HG02870 (cell line): ENCODE measurements around the gene GREM2.

Experiments
- ATAC-seq: cut with Tn5 transposase; IDR thresholded peaks from one replicate; pipeline ENCODE4 v1.9.1; 2021; ENCODE audit warnings: mild to moderate bottlenecking, moderate library complexity; ENCODE audit not compliant: unreplicated experiment

GREM2 gene

DNA sequence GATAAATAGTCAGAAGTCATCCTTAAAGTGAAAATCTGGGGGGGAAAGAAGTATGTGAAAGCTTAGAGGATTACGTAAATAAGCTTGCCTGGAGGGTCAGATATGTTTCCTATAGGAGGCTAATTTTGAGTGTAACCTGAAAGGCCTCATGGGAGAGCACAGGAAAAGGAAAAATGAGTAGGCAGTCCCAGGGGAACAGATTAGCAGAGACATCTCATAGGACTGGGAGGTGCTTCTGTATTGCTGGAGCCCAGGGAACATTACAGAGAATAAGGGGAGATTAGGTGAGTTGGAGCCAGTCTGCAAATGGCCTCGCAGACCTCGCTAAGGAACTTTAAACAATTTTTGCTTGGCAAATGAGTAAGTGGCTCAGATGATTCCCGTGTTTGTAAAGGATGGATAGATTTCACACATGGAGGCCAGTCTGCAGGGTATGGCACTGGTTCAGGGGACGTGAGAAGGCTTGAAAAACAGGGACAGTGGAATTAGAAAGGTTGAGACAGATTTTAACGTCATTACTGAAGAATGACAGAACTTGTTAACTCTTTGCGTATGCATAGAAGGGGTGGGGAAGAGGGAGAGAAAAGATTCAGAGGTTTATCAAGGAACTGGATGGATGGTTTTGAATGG lies 149.1 kb downstream of the GREM2 start:
- no peak for ATAC-seq

DNA sequence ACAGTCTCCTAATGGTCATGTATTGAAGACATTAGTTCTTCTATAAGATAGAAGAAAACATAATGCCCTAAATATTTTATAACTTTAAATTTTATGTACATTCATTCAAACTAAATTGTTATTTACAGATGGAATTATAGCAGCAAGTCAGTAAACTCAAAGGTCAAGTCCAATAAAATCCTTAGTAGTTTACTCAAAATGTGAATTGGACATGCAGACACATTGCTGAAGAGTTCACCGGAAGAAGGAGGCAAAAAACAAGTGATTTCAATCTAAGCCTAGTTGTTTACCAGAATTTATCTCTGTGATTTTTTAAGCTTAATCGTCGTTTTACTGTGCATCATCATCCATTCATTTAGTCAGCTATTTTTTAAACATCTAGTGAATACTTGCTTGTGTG lies 149.7 kb downstream of the GREM2 start:
- no peak for ATAC-seq

DNA sequence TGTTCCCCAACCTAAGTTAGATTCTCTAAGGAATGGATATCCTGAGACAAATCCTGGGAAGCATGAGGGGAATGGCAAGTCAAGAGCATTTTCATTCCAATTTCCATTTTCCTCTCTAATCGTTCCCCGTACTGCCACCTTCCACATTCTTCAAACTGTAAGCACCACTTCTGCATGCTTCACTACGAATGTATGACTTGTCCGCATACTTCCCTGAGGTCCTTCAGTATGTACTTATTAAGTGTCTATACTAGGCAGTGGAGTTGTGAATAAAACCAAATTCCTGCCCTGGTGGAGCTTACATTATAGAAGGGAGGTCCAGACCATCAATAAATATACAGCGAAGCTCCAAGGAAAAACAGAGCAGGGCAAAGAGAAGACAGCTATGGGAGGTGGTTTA lies 154.8 kb downstream of the GREM2 start:
- no peak for ATAC-seq

DNA sequence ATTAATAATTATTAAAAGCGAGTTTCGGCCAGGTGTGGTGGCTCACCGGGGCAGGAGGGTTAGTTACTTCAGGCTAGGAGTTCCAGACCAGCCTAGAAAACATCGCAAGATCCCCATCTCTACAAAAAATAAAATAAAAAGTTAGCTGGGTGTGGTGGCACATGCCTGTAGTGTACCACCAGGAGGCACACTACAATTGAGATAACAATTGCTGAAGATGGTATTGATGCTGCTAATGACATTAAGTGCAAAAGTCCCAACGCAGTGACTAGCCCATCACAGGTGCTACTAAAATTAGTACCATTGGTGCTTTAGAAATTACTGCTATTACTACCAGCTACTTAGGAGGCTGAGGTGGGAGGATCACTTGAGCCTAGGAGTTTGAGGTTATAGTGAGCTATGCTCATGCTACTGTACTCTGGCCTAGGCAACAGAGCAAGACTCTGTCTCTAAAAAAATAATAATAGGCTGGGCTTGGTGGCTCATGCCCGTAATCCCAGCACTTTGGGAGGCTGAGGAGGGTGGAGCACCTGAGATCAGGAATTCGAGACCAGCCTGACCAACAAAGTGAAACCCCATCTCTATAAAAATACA lies 156.6 kb downstream of the GREM2 start:
- ATAC-seq = no peak

DNA sequence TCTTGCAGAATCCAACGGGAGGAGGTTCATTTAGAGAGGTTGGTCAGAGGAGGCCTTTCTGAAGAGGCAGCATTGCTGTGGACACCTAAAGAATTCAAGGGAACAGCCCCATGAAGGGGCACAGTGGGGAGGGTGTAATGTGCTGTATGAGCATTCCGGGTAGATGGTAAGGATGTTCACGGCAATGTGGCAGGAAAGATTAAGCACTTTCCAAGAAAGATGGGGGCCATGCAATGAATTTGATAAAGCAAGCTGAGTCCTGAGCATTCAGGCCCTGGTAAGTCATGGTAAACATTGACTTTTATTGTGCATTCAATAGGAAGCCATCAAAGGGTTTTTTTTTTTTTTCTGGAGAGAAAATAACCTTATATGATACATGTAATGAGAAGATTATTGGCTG lies 166.6 kb downstream of the GREM2 start:
- no peak for ATAC-seq

DNA sequence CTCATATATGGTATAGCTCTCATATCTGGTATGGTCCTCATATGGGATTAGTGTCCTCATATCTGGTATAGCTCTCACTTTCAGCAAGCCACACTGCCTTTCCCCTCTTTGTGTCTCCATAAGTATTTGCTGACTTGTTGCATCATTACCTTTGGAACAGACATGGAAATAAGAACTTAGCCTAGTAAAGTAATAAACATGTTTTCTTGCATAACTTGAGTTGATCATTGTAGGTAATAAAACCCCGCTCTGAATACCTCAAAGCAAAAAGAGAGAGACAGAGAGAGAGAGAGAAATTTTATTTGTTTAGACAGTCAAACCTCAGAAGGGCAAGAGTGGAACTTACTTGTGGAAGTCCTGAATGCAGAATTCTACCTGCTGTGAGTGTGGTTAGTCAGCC lies 170.3 kb downstream of the GREM2 start:
- no peak for ATAC-seq
